Measurements from ENCODE around the gene KLHL1. TPM values are rescaled to one million over a fixed set of nuclear protein-coding genes. Genes with fewer than 3 reads are reported as not detected.

The KLHL1 gene
- total RNA-seq, 1 donor from 2014 or later, result 0.14 TPM

GRCh38 chr13:70087247-70087646, 21.0 kb downstream of the KLHL1 start:
- no peak for TF ChIP-seq CTCF (conservative IDR thresholded peaks at IDR 0.05)
- DNase-seq (ENCODE audit: extremely low spot score, unreplicated experiment), result no peak
- H3K27me3 Mint-ChIP-seq, result no peaks in the 10 kb centered on the region
- no peak overlapping the region for H3K27ac Mint-ChIP-seq
- no peaks in the 10 kb centered on the region for H3K9me3 Mint-ChIP-seq
- H3K36me3 Mint-ChIP-seq, result no peaks in the 10 kb centered on the region
- no peak overlapping the region for H3K4me3 Mint-ChIP-seq
- no peaks in the 10 kb centered on the region for H3K4me1 Mint-ChIP-seq (ENCODE audit: unreplicated experiment)

- Mint-ChIP-seq H3K27ac (no peak overlapping the region), H3K36me3 (no peaks in the 10 kb centered on the region), H3K4me3 (no peak overlapping the region), H3K27me3 (no peaks in the 10 kb centered on the region), H3K4me1 (ENCODE audit: unreplicated experiment) (no peaks in the 10 kb centered on the region), H3K9me3 (no peaks in the 10 kb centered on the region)
- TF ChIP-seq CTCF (conservative IDR thresholded peaks at IDR 0.05), result no peak
- DNase-seq (ENCODE audit: extremely low spot score, unreplicated experiment), result no peak
Measured at GRCh38 chr13:70080012-70080411, 28.2 kb downstream of the KLHL1 start.

GRCh38 chr13:70054572-70054971, 53.7 kb downstream of the KLHL1 start:
- Mint-ChIP-seq H3K4me3 (no peak overlapping the region), H3K9me3 (no peaks in the 10 kb centered on the region), H3K36me3 (no peaks in the 10 kb centered on the region), H3K27me3 (no peaks in the 10 kb centered on the region), H3K27ac (no peak overlapping the region), H3K4me1 (ENCODE audit: unreplicated experiment) (no peaks in the 10 kb centered on the region)
- no peak for DNase-seq (ENCODE audit: extremely low spot score, unreplicated experiment)
- TF ChIP-seq CTCF (conservative IDR thresholded peaks at IDR 0.05), result no peak

- H3K4me1 Mint-ChIP-seq (ENCODE audit: unreplicated experiment), result no peaks in the 10 kb centered on the region
- H3K4me3 Mint-ChIP-seq, result no peak overlapping the region
- no peak for DNase-seq (ENCODE audit: extremely low spot score, unreplicated experiment)
- no peaks in the 10 kb centered on the region for H3K27me3 Mint-ChIP-seq
- no peaks in the 10 kb centered on the region for H3K36me3 Mint-ChIP-seq
- H3K9me3 Mint-ChIP-seq, result no peaks in the 10 kb centered on the region
- no peak overlapping the region for H3K27ac Mint-ChIP-seq
- TF ChIP-seq CTCF (conservative IDR thresholded peaks at IDR 0.05), result no peak
Measured at GRCh38 chr13:70051531-70051930, 56.7 kb downstream of the KLHL1 start.

GRCh38 chr13:70043685-70044084, 64.6 kb downstream of the KLHL1 start:
- DNase-seq (ENCODE audit: extremely low spot score, unreplicated experiment), result no peak
- no peaks in the 10 kb centered on the region for H3K27me3 Mint-ChIP-seq
- no peaks in the 10 kb centered on the region for H3K36me3 Mint-ChIP-seq
- H3K27ac Mint-ChIP-seq, result no peak overlapping the region
- H3K4me3 Mint-ChIP-seq, result no peak overlapping the region
- H3K9me3 Mint-ChIP-seq, result no peaks in the 10 kb centered on the region
- H3K4me1 Mint-ChIP-seq (ENCODE audit: unreplicated experiment), result no peaks in the 10 kb centered on the region
- no peak for TF ChIP-seq CTCF (conservative IDR thresholded peaks at IDR 0.05)

- Mint-ChIP-seq H3K27ac (no peak overlapping the region), H3K4me3 (no peak overlapping the region), H3K36me3 (no peaks in the 10 kb centered on the region), H3K9me3 (no peaks in the 10 kb centered on the region), H3K27me3 (no peaks in the 10 kb centered on the region), H3K4me1 (ENCODE audit: unreplicated experiment) (no peaks in the 10 kb centered on the region)
- no peak for TF ChIP-seq CTCF (conservative IDR thresholded peaks at IDR 0.05)
- DNase-seq (ENCODE audit: extremely low spot score, unreplicated experiment), result no peak
Measured at GRCh38 chr13:70042193-70042592, 66.1 kb downstream of the KLHL1 start.

Measured in type B pancreatic cell (in vitro differentiated cells).